Motor neuron (in vitro differentiated cells): ENCODE results near the gene STAMBP. TPM values are rescaled to one million over a fixed set of nuclear protein-coding genes. Genes with fewer than 3 reads are reported as not detected.
"Not testable (repeated sequence)": the region's sequence is repeated elsewhere in the genome, so short reads cannot be mapped to it uniquely, and the experiment has no call there.

Experiments
- ATAC-seq, 8 experiments: fragments of 200-7000 bp; cut with Tn5 transposase; replicated peaks in 6 of 8; 2 replicates each; pipeline ENCODE4 v1.8.0; 2021; ENCODE audit warnings: mild to moderate bottlenecking in 8 of 8, moderate library complexity in 8 of 8
- H3K27ac ChIP-seq, 2 donors: fragments of 250-450 bp; sonication (Bioruptor Pico); 2 replicates each; pipeline ENCODE4 v1.9.0; 2021; ENCODE audit warnings: antibody characterized with exemption in 2 of 2, mild to moderate bottlenecking in 2 of 2, moderate library complexity in 1 of 2
- H3K4me1 ChIP-seq, 2 donors: fragments of 250-450 bp; sonication (Bioruptor Pico); replicated peaks in 1 of 2; 2 replicates each; pipeline ENCODE4 v1.6.1; 2021; ENCODE audit warnings: antibody characterized with exemption in 2 of 2, mild to moderate bottlenecking in 2 of 2, moderate library complexity in 1 of 2
- H3K4me3 ChIP-seq, 5 donors: fragments of 250-450 bp; sonication (Bioruptor Pico); 2 replicates each; pipeline ENCODE4 v1.9.0; 2021; ENCODE audit warnings: antibody characterized with exemption in 5 of 5, mild to moderate bottlenecking in 5 of 5, moderate library complexity in 4 of 5
- WGBS, 10 experiments: fragments of 450-650 bp; shearing (Covaris generic); methylation state at CpG; one replicate each; pipeline ENCODE4 v1.0.0; 2022; 5-methylcytosine and 5-hydroxymethylcytosine counted together
- in situ Hi-C, 9 experiments: fragments of 400-800 bp; cut with MboI; loops; one replicate each; pipeline ENCODE4 v1.15.0; 2021; ENCODE audit warnings: low sequenced_read_pairs in 9 of 9, low pct_unique_long_range_greater_than_20kb in 2 of 9; ENCODE audit not compliant: unreplicated experiment in 9 of 9
- total RNA-seq, 8 experiments: library from RNA; unstranded; fragments of 300-600 nt; gene quantifications; 2 replicates each; pipeline versions ENCODE4 v1.2.3 to v1.2.4, GENCODE V29; 2022

The STAMBP gene
- total RNA-seq, 8 experiments from 2014 or later: 28.3 to 65.1 (median 37.3) TPM

GRCh38 chr2:73893764-73894474 is 65.2 kb downstream of the STAMBP start:
- in situ Hi-C loops: no loop called here
- WGBS, 10 experiments: 67 to 100% (median 87%) methylated on average over 1 to 5 of the region's 9 CpGs
- no peak overlapping the region for H3K27ac ChIP-seq
- no peaks in the 10 kb centered on the region for H3K4me1 ChIP-seq
- ATAC-seq: no peak
- no peak overlapping the region for H3K4me3 ChIP-seq

- no peak for ATAC-seq
- no peaks in the 10 kb centered on the region for H3K4me1 ChIP-seq
- H3K27ac ChIP-seq: no peak overlapping the region
- in situ Hi-C loops: no loop called here
- 60 to 100% (median 92%) methylated on average over 1 of the region's 2 CpGs; no CpG with 5 or more reads in 2 of the 10 experiments for WGBS, 10 experiments
- H3K4me3 ChIP-seq: no peak overlapping the region
These were observed 65.7 kb downstream of the STAMBP start for GRCh38 chr2:73894475-73894850.

GRCh38 chr2:73894877-73895276 is 66.1 kb downstream of the STAMBP start:
- no peaks in the 10 kb centered on the region for H3K4me1 ChIP-seq
- WGBS, 10 experiments: 85 to 100% (median 100%) methylated on average over 2 of the region's 6 CpGs; no CpG with 5 or more reads in 7 of the 10 experiments
- no peak for ATAC-seq
- in situ Hi-C loops: no loop called here
- H3K27ac ChIP-seq: no peak overlapping the region
- H3K4me3 ChIP-seq: no peak overlapping the region

GRCh38 chr2:73895473-73895872 is 66.7 kb downstream of the STAMBP start:
- no peak for ATAC-seq
- no peaks in the 10 kb centered on the region for H3K4me1 ChIP-seq
- 72 to 91% (median 86%) methylated on average over 4 to 9 of the region's 9 CpGs; no CpG with 5 or more reads in 2 of the 10 experiments for WGBS, 10 experiments
- H3K27ac ChIP-seq: no peak overlapping the region
- no peak overlapping the region for H3K4me3 ChIP-seq
- in situ Hi-C loops: no loop called here

- in situ Hi-C loops: no loop called here
- Histone ChIP-seq H3K4me1 (no peaks in the 10 kb centered on the region), H3K4me3 (no peak overlapping the region), H3K27ac (no peak overlapping the region)
- ATAC-seq: no peak
- 45 to 100% (median 78%) methylated on average over 1 to 7 of the region's 15 CpGs; no CpG with 5 or more reads in 2 of the 10 experiments for WGBS, 10 experiments
These were observed 67.8 kb downstream of the STAMBP start for GRCh38 chr2:73896362-73897239.

GRCh38 chr2:73897240-73897583 is 68.5 kb downstream of the STAMBP start:
- 20 to 83% (median 63%) methylated on average over 1 to 2 of the region's 4 CpGs; no CpG with 5 or more reads in 6 of the 10 experiments for WGBS, 10 experiments
- in situ Hi-C loops: no loop called here
- no peaks in the 10 kb centered on the region for H3K4me1 ChIP-seq
- H3K27ac ChIP-seq: no peak overlapping the region
- ATAC-seq: no peak
- no peak overlapping the region for H3K4me3 ChIP-seq

GRCh38 chr2:73897934-73898333 is 69.2 kb downstream of the STAMBP start:
- no peak overlapping the region for H3K4me3 ChIP-seq
- H3K27ac ChIP-seq: no peak overlapping the region
- 69 to 100% (median 77%) methylated on average over 1 to 5 of the region's 6 CpGs; no CpG with 5 or more reads in 4 of the 10 experiments for WGBS, 10 experiments
- in situ Hi-C loops: no loop called here
- ATAC-seq: no peak
- no peaks in the 10 kb centered on the region for H3K4me1 ChIP-seq

- H3K27ac ChIP-seq: no peak overlapping the region
- H3K4me3 ChIP-seq: no peak overlapping the region
- in situ Hi-C loops: no loop called here
- ATAC-seq: no peak
- H3K4me1 ChIP-seq: no peaks in the 10 kb centered on the region
- 20 to 100% (median 63%) methylated on average over 1 to 3 of the region's 8 CpGs; no CpG with 5 or more reads in 6 of the 10 experiments for WGBS, 10 experiments
These were observed 71.1 kb downstream of the STAMBP start for GRCh38 chr2:73899801-73900336.

- in situ Hi-C loops: no loop called here
- no peak for ATAC-seq
- Histone ChIP-seq H3K4me1 (no peaks in the 10 kb centered on the region), H3K27ac (no peak overlapping the region), H3K4me3 (no peak overlapping the region)
- WGBS, 10 experiments: 91% methylated on average over 6 of the region's 10 CpGs; no CpG with 5 or more reads in 9 of the 10 experiments
These were observed 72.4 kb downstream of the STAMBP start for GRCh38 chr2:73901143-73901542.

- Histone ChIP-seq H3K4me3 (no peak overlapping the region), H3K4me1 (no peaks in the 10 kb centered on the region), H3K27ac (no peak overlapping the region)
- WGBS, 10 experiments: 0 to 74% (median 61%) methylated on average over 1 to 4 of the region's 4 CpGs; no CpG with 5 or more reads in 4 of the 10 experiments
- in situ Hi-C loops: no loop called here
- no peak for ATAC-seq
These were observed 73.5 kb downstream of the STAMBP start for GRCh38 chr2:73902284-73902683.

- in situ Hi-C loops: no loop called here
- ATAC-seq: no peak
- Histone ChIP-seq H3K4me1 (no peaks in the 10 kb centered on the region), H3K4me3 (no peak overlapping the region), H3K27ac (no peak overlapping the region)
- 25 to 100% (median 72%) methylated on average over 1 to 4 of the region's 4 CpGs; no CpG with 5 or more reads in 2 of the 10 experiments for WGBS, 10 experiments
These were observed 74.6 kb downstream of the STAMBP start for GRCh38 chr2:73903313-73903712.

- 69 to 94% (median 90%) methylated on average over 2 to 5 of the region's 5 CpGs for WGBS, 10 experiments
These were observed 75.3 kb downstream of the STAMBP start for GRCh38 chr2:73903949-73904613.

GRCh38 chr2:73904952-73905351 is 76.2 kb downstream of the STAMBP start:
- in situ Hi-C loops: no loop called here
- 40 to 95% (median 82%) methylated on average over 1 of the region's 1 CpG for WGBS, 10 experiments
- no peak overlapping the region for H3K27ac ChIP-seq
- no peak for ATAC-seq
- H3K4me1 ChIP-seq: no peaks in the 10 kb centered on the region
- H3K4me3 ChIP-seq: no peak overlapping the region

More at GRCh38 chr2:73903949-73904613, 75.3 kb downstream of the STAMBP start:
- in situ Hi-C loops, H3K4me1 ChIP-seq, ATAC-seq, H3K4me3 ChIP-seq, H3K27ac ChIP-seq: not testable (repeated sequence)
